ENCODE measurements around the gene ITGA11. TPM values are rescaled to one million over a fixed set of nuclear protein-coding genes. Genes with fewer than 3 reads are reported as not detected.

ITGA11 gene
- total and polyA plus RNA-seq, 2 of the 4 experiments (the other 2 are of a cell fraction): 4.1 to 6.6 TPM

GRCh38 chr15:68292967-68293366 lies 139.0 kb downstream of the ITGA11 start:
- ChIA-PET CTCF (interaction anchor here (1.7 kb wide), 1 partner anchor 13 kb away, joined by 6 read pairs; no protein-coding TSS in a partner anchor), POLR2A (ENCODE audit: unreplicated experiment) (no interaction called here)
- in situ Hi-C loops (cut with MboI; ENCODE audit: low sequenced_read_pairs) (no loop called here), intact Hi-C loops (cut with micrococcal nuclease) (no loop called here), dilution Hi-C loops (cut with HindIII; ENCODE audit: low sequenced_read_pairs, unreplicated experiment) (no loop called here)
- no peak overlapping the region for H4K91ac ChIP-seq (ENCODE audit: insufficient read depth, low read depth, low read length)
- no peak overlapping the region for H2AK9ac ChIP-seq (replicated peaks; ENCODE audit: low read depth, low read length, poor library complexity)
- no peak overlapping the region for H2AK5ac ChIP-seq (ENCODE audit: low read depth, low read length)
- H3K9me1 ChIP-seq (ENCODE audit: insufficient read depth, low read length): peaks cover 11% of the 10 kb centered on the region
- no peak overlapping the region for H3K4ac ChIP-seq (ENCODE audit: low read depth, low read length)
- DNase-seq (no peak), ATAC-seq (ENCODE audit: low read depth) (no peak)
- TF ChIP-seq MAFK (IDR thresholded peaks at IDR 0.05; ENCODE audit: low read depth, low read length): no peak
- no peak for TF ChIP-seq FOS (IDR thresholded peaks at IDR 0.05; ENCODE audit: low read depth, low read length)
- no peak for TF ChIP-seq RAD21 (IDR thresholded peaks at IDR 0.05; ENCODE audit: low read length)
- TF ChIP-seq RFX5 (IDR thresholded peaks at IDR 0.05; ENCODE audit: low read depth, low read length): no peak
- TF ChIP-seq NFE2L2 (IDR thresholded peaks at IDR 0.05; ENCODE audit: low read depth, low read length): no peak
- no peak for TF ChIP-seq ELK1 (IDR thresholded peaks at IDR 0.05; ENCODE audit: borderline replicate concordance, low read depth, low read length)
- TF ChIP-seq SMC3 (IDR thresholded peaks at IDR 0.05; ENCODE audit: low read depth, low read length): no peak
- TF ChIP-seq MAZ (IDR thresholded peaks at IDR 0.05; ENCODE audit: borderline replicate concordance, low read depth, low read length): no peak
- no peak for TF ChIP-seq RCOR1 (IDR thresholded peaks at IDR 0.05; ENCODE audit: insufficient replicate concordance, low read length)
- TF ChIP-seq, protein P1, sequence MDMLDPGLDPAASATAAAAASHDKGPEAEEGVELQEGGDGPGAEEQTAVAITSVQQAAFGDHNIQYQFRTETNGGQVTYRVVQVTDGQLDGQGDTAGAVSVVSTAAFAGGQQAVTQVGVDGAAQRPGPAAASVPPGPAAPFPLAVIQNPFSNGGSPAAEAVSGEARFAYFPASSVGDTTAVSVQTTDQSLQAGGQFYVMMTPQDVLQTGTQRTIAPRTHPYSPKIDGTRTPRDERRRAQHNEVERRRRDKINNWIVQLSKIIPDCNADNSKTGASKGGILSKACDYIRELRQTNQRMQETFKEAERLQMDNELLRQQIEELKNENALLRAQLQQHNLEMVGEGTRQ (IDR thresholded peaks at IDR 0.05; ENCODE audit: low read depth, low read length): no peak
- no peak for TF ChIP-seq BHLHE40 (IDR thresholded peaks at IDR 0.05; ENCODE audit: low read depth, low read length)
- no peak for TF ChIP-seq POLR2A (IDR thresholded peaks at IDR 0.05; ENCODE audit: low read depth, low read length)
- no peak for TF ChIP-seq MXI1 (IDR thresholded peaks at IDR 0.05; ENCODE audit: borderline replicate concordance, low read depth, low read length)
- no peak for TF ChIP-seq CEBPB (IDR thresholded peaks at IDR 0.05; ENCODE audit: low read depth, low read length)
- no peak overlapping the region for H3K18ac ChIP-seq (ENCODE audit: low read depth, low read length)
- no peak overlapping the region for H3K56ac ChIP-seq (ENCODE audit: extremely low read depth, insufficient read depth, low read length)
- no peak overlapping the region for H3K27ac ChIP-seq (ENCODE audit: insufficient read depth, low read length)
- H4K8ac ChIP-seq (ENCODE audit: low read depth in 2 of 2, low read length in 2 of 2): no peak overlapping the region
- peaks cover 6% of the 10 kb centered on the region for H3K4me1 ChIP-seq (ENCODE audit: control insufficient read depth, insufficient read depth, low read length)
- no peaks in the 10 kb centered on the region for H3K27me3 ChIP-seq (ENCODE audit: control insufficient read depth, insufficient read depth, low read length)
- H4K5ac ChIP-seq (ENCODE audit: low read depth, low read length): no peak overlapping the region
- no peak overlapping the region for H3K23ac ChIP-seq (ENCODE audit: low read depth, low read length)
- no peak overlapping the region for H2BK120ac ChIP-seq (ENCODE audit: low read depth, low read length)
- peaks cover 55% of the 10 kb centered on the region for H4K20me1 ChIP-seq (ENCODE audit: insufficient read depth, low read length)
- no peak overlapping the region for H3K14ac ChIP-seq (replicated peaks; ENCODE audit: low read depth, low read length)
- H3K9ac ChIP-seq (ENCODE audit: low read depth, low read length): no peak overlapping the region
- no peak overlapping the region for H3K4me2 ChIP-seq (ENCODE audit: low read depth, low read length)
- peaks cover 34 to 59% of the 10 kb centered on the region in 2 experiments for H3K79me1 ChIP-seq (ENCODE audit: low read depth in 1 of 2, low read length in 2 of 2)
- H2BK15ac ChIP-seq (ENCODE audit: low read depth, low read length): no peak overlapping the region
- no peak overlapping the region for H2AFZ ChIP-seq (replicated peaks; ENCODE audit: low read length, poor library complexity)
- H2BK5ac ChIP-seq (ENCODE audit: low read depth, low read length, poor library complexity, severe bottlenecking): no peak overlapping the region
- H3K4me3 ChIP-seq (ENCODE audit: insufficient read depth, low read depth, low read length): no peak overlapping the region
- H2BK20ac ChIP-seq (ENCODE audit: low read depth, low read length): no peak overlapping the region
- peaks cover 21% of the 10 kb centered on the region for H3K36me3 ChIP-seq (ENCODE audit: control insufficient read depth, insufficient read depth, low read length)
- H3K9me3 ChIP-seq (ENCODE audit: control insufficient read depth, insufficient read depth, low read length): no peaks in the 10 kb centered on the region
- no TSS peak for BruUV-seq (replicated peaks)

Data from IMR-90 (cell line).